Measurements from ENCODE around the gene PRRT1B.

The PRRT1B gene

DNA sequence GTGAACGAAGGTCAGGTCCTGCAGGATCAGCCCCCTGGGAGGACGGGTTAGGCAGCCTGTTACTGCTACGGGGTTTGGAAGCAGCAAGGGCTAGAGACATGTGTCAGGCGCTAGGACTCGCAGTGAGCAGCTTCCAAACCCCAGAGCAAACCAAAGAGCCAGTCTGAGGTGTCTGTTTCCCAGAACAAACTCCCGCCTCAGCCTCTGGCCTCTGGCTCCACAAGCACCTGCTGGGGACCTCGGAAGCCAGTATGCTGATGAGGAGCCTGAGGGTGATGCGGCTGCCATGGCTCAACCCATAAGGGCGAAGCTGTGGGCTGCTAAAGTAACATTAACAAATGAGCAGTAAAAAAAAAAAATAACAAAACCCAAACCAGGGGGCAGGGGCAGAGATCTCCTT lies 35.0 kb downstream of the PRRT1B start:
- H3K9ac ChIP-seq (ENCODE audit: low read length) = no peak overlapping the region
- no peaks in the 10 kb centered on the region for H3K4me1 ChIP-seq (ENCODE audit: control insufficient read depth, insufficient read depth, low read length)
- H3K36me3 ChIP-seq (ENCODE audit: control insufficient read depth, insufficient read depth, low read length) = peaks cover 42% of the 10 kb centered on the region
- no peak overlapping the region for H3K4me3 ChIP-seq (ENCODE audit: low read length)
- no peaks in the 10 kb centered on the region for H3K27me3 ChIP-seq (ENCODE audit: control insufficient read depth, insufficient read depth, low read length)
- H3K27ac ChIP-seq (ENCODE audit: low read depth, low read length) = no peak overlapping the region

GRCh38 chr9:131582056-131582455 lies 36.7 kb downstream of the PRRT1B start:
- Histone ChIP-seq H3K36me3 (ENCODE audit: control insufficient read depth, insufficient read depth, low read length) (peaks cover 42% of the 10 kb centered on the region), H3K27ac (ENCODE audit: low read depth, low read length) (no peak overlapping the region), H3K27me3 (ENCODE audit: control insufficient read depth, insufficient read depth, low read length) (no peaks in the 10 kb centered on the region), H3K4me3 (ENCODE audit: low read length) (no peak overlapping the region), H3K4me1 (ENCODE audit: control insufficient read depth, insufficient read depth, low read length) (no peaks in the 10 kb centered on the region), H3K9ac (ENCODE audit: low read length) (no peak overlapping the region)

DNA sequence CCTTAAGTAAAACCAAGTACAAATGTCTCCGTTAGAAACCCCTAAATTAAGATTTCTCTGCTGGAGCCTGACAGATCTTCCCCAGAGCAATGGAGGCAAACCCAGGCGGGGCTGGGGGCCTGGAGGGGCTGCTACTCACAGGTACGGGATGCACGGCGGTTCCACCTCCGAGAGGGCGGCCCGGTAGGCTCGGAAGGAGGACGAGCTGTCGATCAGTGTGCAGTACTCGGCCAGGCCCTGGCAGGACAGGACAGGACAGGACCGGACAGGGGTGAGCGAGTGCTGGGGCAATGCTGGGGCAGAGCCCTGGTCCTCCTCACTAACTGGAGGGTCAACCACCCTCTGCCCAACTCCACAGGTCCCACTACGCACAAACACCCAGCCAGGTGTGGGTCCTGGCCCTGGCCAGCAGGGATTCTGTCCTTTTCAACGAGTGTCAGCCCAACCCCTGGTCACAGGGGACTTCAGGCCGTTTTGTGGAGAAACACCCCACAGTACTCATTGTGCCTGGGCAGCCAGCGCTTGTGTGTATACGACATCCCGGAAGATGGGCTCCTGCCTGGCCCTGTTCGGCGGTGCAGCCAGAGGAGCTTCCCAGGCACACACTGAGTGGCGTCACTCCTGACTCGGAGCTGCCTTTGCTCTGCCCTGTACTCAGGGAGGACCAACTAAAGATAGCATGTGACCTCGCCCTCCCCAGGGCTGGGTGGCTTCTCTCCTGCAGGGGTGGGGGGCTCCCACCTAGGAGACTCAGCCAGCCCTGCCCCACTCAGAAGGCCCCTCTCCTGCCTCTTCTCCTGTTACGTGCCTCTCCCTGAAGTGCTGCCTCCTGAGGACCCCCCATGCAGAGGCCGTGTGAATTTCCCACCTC lies 37.4 kb downstream of the PRRT1B start:
- Histone ChIP-seq H3K9ac (ENCODE audit: low read length) (no peak overlapping the region), H3K4me3 (ENCODE audit: low read length) (no peak overlapping the region), H3K27me3 (ENCODE audit: control insufficient read depth, insufficient read depth, low read length) (no peaks in the 10 kb centered on the region), H3K27ac (ENCODE audit: low read depth, low read length) (no peak overlapping the region), H3K4me1 (ENCODE audit: control insufficient read depth, insufficient read depth, low read length) (no peaks in the 10 kb centered on the region), H3K36me3 (ENCODE audit: control insufficient read depth, insufficient read depth, low read length) (peaks cover 46% of the 10 kb centered on the region)

GRCh38 chr9:131583337-131583645 lies 38.0 kb downstream of the PRRT1B start:
- Histone ChIP-seq H3K4me1 (ENCODE audit: control insufficient read depth, insufficient read depth, low read length) (no peaks in the 10 kb centered on the region), H3K36me3 (ENCODE audit: control insufficient read depth, insufficient read depth, low read length) (peaks cover 46% of the 10 kb centered on the region), H3K27ac (ENCODE audit: low read depth, low read length) (no peak overlapping the region), H3K27me3 (ENCODE audit: control insufficient read depth, insufficient read depth, low read length) (no peaks in the 10 kb centered on the region), H3K9ac (ENCODE audit: low read length) (no peak overlapping the region), H3K4me3 (ENCODE audit: low read length) (no peak overlapping the region)

GRCh38 chr9:131583836-131584555 lies 38.7 kb downstream of the PRRT1B start:
- H3K27ac ChIP-seq (ENCODE audit: low read depth, low read length) = no peak overlapping the region
- no peak overlapping the region for H3K4me3 ChIP-seq (ENCODE audit: low read length)
- no peaks in the 10 kb centered on the region for H3K27me3 ChIP-seq (ENCODE audit: control insufficient read depth, insufficient read depth, low read length)
- H3K4me1 ChIP-seq (ENCODE audit: control insufficient read depth, insufficient read depth, low read length) = no peaks in the 10 kb centered on the region
- peaks cover 48% of the 10 kb centered on the region for H3K36me3 ChIP-seq (ENCODE audit: control insufficient read depth, insufficient read depth, low read length)
- no peak overlapping the region for H3K9ac ChIP-seq (ENCODE audit: low read length)

DNA sequence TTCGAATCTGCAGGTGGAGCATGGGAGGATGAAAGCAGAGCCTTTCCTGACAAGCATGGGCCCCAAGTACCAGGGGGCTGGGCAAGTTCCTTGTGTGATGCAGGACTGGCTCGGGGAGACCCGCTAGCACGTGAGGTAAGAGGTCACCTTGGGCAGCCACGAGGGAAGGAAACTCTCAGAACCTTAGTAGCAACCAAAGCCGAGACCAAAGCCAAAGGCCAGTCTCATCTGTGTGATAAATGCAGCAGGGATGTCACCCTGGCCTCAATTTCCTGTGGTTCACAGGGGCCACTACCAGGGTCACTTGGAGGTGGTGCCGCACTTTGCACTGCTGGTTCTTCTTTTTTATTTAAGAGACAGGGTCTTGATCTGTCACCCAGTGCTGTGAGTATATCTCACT lies 39.5 kb downstream of the PRRT1B start:
- Histone ChIP-seq H3K9ac (ENCODE audit: low read length) (no peak overlapping the region), H3K27me3 (ENCODE audit: control insufficient read depth, insufficient read depth, low read length) (no peaks in the 10 kb centered on the region), H3K36me3 (ENCODE audit: control insufficient read depth, insufficient read depth, low read length) (peaks cover 51% of the 10 kb centered on the region), H3K27ac (ENCODE audit: low read depth, low read length) (no peak overlapping the region), H3K4me1 (ENCODE audit: control insufficient read depth, insufficient read depth, low read length) (no peaks in the 10 kb centered on the region), H3K4me3 (ENCODE audit: low read length) (no peak overlapping the region)

DNA sequence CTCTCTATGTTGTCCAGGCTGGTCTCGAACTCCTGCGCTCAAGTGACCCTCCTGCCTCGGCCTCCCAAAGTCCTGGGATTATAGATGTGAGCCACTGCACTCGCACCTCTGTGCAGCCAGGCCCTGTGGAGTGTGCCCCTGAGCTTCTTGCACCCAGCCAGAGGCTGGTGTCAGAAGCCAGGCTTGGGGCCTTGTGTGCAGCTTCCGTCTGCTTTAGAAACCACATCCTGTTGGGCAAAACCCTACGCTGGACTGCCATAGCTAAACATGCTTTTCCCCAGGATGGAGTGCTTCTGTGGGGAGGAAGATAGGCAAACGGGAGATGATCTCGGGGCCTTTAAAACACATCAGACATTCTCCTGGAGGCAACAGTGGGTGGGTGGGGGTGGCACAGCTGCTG lies 40.1 kb downstream of the PRRT1B start:
- no peaks in the 10 kb centered on the region for H3K27me3 ChIP-seq (ENCODE audit: control insufficient read depth, insufficient read depth, low read length)
- no peak overlapping the region for H3K9ac ChIP-seq (ENCODE audit: low read length)
- H3K36me3 ChIP-seq (ENCODE audit: control insufficient read depth, insufficient read depth, low read length) = peaks cover 52% of the 10 kb centered on the region
- H3K4me3 ChIP-seq (ENCODE audit: low read length) = no peak overlapping the region
- H3K4me1 ChIP-seq (ENCODE audit: control insufficient read depth, insufficient read depth, low read length) = no peaks in the 10 kb centered on the region
- H3K27ac ChIP-seq (ENCODE audit: low read depth, low read length) = no peak overlapping the region

GRCh38 chr9:131587331-131587730 lies 42.0 kb downstream of the PRRT1B start:
- H3K36me3 ChIP-seq (ENCODE audit: control insufficient read depth, insufficient read depth, low read length) = peaks cover 50% of the 10 kb centered on the region
- H3K27me3 ChIP-seq (ENCODE audit: control insufficient read depth, insufficient read depth, low read length) = no peaks in the 10 kb centered on the region
- no peak overlapping the region for H3K9ac ChIP-seq (ENCODE audit: low read length)
- no peak overlapping the region for H3K4me3 ChIP-seq (ENCODE audit: low read length)
- H3K4me1 ChIP-seq (ENCODE audit: control insufficient read depth, insufficient read depth, low read length) = no peaks in the 10 kb centered on the region
- no peak overlapping the region for H3K27ac ChIP-seq (ENCODE audit: low read depth, low read length)

DNA sequence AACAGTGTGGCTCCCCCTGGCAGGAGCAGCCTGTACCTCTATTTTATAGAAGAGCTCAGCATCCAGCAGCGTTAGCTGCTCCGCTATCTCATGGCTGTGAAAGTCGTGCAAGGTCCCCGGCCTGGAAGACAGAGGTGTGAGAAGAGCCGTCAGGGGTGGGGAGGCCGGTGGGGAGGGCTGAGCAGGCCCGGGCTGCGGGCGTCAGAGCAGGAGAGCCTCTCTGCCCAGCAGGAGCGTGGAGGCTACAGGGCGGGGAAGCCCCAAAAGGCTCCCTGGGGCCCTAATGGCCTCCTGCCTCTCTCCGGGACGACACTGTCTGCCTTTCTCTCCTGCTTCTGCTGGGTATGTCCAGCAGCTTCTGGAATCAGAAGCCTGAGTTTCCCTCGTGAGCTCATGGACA lies 42.6 kb downstream of the PRRT1B start:
- H3K27me3 ChIP-seq (ENCODE audit: control insufficient read depth, insufficient read depth, low read length) = no peaks in the 10 kb centered on the region
- no peak overlapping the region for H3K27ac ChIP-seq (ENCODE audit: low read depth, low read length)
- no peak overlapping the region for H3K9ac ChIP-seq (ENCODE audit: low read length)
- no peak overlapping the region for H3K4me3 ChIP-seq (ENCODE audit: low read length)
- H3K4me1 ChIP-seq (ENCODE audit: control insufficient read depth, insufficient read depth, low read length) = no peaks in the 10 kb centered on the region
- H3K36me3 ChIP-seq (ENCODE audit: control insufficient read depth, insufficient read depth, low read length) = peaks cover 44% of the 10 kb centered on the region

DNA sequence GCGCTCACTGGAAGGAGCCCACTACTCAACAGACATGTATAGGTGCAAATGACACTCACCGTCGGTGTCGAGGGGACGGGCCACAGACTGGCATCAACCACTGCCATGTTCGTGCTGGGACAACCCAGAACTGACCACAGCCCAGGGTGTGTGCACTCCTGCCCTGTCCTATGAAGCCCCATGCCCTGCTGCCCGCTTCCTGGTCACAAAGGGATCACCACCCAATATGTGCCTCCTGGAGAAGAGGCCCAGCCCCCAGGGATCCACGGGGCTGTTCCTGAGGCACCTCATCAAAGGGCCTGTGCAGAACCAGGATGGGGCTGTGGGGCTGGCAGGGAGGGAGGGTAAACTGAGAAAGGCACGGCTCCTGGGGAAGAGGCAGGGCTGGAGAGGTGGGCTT lies 43.1 kb downstream of the PRRT1B start:
- no peaks in the 10 kb centered on the region for H3K27me3 ChIP-seq (ENCODE audit: control insufficient read depth, insufficient read depth, low read length)
- H3K4me3 ChIP-seq (ENCODE audit: low read length) = no peak overlapping the region
- H3K4me1 ChIP-seq (ENCODE audit: control insufficient read depth, insufficient read depth, low read length) = no peaks in the 10 kb centered on the region
- H3K36me3 ChIP-seq (ENCODE audit: control insufficient read depth, insufficient read depth, low read length) = peaks cover 39% of the 10 kb centered on the region
- H3K27ac ChIP-seq (ENCODE audit: low read depth, low read length) = no peak overlapping the region
- no peak overlapping the region for H3K9ac ChIP-seq (ENCODE audit: low read length)

- no peaks in the 10 kb centered on the region for H3K27me3 ChIP-seq (ENCODE audit: control insufficient read depth, insufficient read depth, low read length)
- H3K4me1 ChIP-seq (ENCODE audit: control insufficient read depth, insufficient read depth, low read length) = no peaks in the 10 kb centered on the region
- peaks cover 35% of the 10 kb centered on the region for H3K36me3 ChIP-seq (ENCODE audit: control insufficient read depth, insufficient read depth, low read length)
- no peak overlapping the region for H3K27ac ChIP-seq (ENCODE audit: low read depth, low read length)
- no peak overlapping the region for H3K9ac ChIP-seq (ENCODE audit: low read length)
- H3K4me3 ChIP-seq (ENCODE audit: low read length) = no peak overlapping the region
These were observed 43.9 kb downstream of the PRRT1B start for GRCh38 chr9:131589124-131589711.

- Histone ChIP-seq H3K9ac (ENCODE audit: low read length) (no peak overlapping the region), H3K36me3 (ENCODE audit: control insufficient read depth, insufficient read depth, low read length) (peaks cover 41% of the 10 kb centered on the region), H3K4me3 (ENCODE audit: low read length) (no peak overlapping the region), H3K27me3 (ENCODE audit: control insufficient read depth, insufficient read depth, low read length) (no peaks in the 10 kb centered on the region), H3K4me1 (ENCODE audit: control insufficient read depth, insufficient read depth, low read length) (no peaks in the 10 kb centered on the region), H3K27ac (ENCODE audit: low read depth, low read length) (no peak overlapping the region)
These were observed 44.7 kb downstream of the PRRT1B start for GRCh38 chr9:131589993-131590392.

All from rectal smooth muscle tissue (tissue), 1 donor.